GM21367 (cell line): Measurements from ENCODE around the gene CEP95.
"Not testable (repeated sequence)": the region's sequence is repeated elsewhere in the genome, so short reads cannot be mapped to it uniquely, and the experiment has no call there.

ENCODE experiments used
- ATAC-seq: cut with Tn5 transposase; IDR thresholded peaks from one replicate; pipeline ENCODE4 v1.9.1; 2021; ENCODE audit not compliant: unreplicated experiment

Gene CEP95, protein sequence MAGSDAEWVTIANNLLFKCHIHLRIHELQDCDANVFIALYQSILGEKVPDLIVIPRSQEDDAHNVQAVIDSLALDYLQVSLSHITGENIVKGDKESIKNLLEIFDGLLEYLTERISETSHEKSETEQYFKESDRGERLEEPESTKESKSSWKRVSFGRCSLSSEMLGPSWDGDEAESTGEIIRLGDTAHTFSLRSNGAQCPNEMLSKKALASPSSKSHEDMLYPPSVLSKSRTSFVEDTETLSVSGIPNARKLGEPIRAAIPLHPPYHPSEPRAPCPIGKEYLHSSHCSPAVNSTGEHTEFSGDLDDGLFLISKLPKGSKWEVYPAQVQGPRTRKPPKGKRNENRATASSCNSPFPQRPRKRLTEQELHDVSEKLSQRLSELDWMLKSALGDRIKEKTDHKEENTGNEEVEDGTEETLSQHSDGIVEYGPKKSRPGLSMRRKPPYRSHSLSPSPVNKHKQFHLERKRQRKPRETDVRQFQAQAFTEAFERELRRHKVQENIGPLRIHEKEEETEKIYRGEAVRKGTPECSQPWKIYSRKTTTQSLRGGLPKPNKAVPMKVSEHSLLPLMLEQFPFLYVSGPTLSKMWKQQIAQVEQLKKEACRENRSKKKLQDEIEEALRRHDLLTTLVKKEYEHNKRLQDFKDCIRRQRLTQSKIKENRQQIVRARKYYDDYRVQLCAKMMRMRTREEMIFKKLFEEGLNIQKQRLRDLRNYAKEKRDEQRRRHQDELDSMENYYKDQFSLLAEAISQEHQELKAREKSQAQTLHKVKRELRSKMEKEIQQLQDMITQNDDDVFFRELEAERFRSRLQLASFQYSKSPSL

DNA sequence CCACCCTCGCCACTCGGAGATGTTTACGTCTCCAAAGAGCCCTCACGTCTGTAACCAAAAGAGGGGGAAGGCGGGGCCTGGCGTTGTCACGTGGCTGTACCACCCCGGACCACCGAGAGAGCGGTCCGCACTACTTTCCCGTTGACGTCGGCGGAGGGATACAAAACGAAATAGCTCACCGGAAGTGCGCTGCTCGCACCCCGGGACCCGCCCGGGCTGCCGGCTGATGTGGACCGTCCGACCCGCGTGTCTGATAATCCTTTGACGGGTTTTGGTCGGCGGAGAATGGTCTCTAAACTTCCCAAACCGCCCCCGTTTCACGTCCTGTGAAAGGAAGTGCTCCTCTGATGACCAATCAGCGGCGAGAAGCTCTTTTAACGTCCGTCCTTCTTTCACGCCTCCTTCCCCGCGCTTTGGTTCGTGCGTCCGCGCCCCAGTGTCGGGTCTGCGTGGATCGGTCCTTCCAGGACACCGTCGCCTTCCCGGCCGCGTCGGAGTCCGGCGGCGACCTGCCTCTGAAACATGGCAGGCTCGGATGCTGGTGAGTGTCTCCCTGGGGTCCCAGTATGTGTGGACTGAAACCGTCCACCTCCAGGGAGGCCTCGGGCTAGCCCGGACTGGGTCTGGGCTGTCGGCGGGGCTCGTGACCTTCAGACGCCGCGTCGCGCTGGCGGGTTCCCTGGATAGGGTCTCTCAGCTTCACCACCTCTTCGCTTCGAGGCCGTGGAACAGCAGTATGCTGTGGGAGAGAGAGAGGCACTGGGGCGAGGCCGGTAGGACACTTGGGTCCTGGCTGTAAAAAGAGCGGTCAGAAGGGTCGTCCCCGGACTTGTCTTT, at the start of gene CEP95:
Gene CEP95, plus strand, starts transcription at position 402 of the 837 bp plus-strand sequence. Its CDS starts 121 bp downstream, at position 523.
- ATAC-seq: peak; percentile 39

DNA sequence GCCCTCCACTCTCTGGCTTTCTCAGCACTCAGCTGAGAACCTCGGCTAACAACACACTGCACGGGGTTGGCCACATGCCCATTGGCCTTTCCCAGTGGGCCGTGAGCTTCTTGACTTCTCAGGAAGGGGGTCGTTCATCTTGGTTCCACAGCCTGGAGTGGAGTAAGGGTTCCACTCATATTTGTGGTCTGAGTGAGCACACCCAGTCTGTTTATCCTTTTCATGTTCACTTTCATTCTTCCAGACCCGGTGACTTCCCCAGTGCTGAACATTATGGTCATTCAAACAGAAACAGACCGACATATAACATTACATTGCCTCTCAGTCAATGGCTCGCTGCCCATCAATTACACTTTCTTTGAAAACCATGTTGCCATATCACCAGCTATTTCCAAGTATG, 49.6 kb upstream of the CEP95 start:
- ATAC-seq: no peak

DNA sequence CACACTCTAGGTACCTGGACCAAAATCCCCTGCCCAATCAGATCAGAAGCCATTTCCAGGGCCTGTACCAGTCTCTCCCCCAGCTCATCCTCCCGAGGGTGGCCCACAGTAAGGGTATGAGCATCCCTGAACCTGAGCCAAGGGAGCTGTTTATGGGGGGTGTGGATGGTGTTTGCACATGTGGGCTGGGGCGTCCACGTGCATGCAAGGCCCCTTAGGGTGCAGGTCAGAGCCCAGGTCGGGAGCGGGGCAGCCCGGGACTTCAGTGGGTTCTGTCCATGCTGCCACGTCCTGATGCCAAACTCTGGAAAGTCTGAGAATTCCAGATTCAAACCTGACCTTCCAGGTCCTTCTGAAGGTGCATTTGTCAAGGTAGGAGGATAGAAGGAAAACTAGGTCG, 48.0 kb upstream of the CEP95 start:
- ATAC-seq: no peak

DNA sequence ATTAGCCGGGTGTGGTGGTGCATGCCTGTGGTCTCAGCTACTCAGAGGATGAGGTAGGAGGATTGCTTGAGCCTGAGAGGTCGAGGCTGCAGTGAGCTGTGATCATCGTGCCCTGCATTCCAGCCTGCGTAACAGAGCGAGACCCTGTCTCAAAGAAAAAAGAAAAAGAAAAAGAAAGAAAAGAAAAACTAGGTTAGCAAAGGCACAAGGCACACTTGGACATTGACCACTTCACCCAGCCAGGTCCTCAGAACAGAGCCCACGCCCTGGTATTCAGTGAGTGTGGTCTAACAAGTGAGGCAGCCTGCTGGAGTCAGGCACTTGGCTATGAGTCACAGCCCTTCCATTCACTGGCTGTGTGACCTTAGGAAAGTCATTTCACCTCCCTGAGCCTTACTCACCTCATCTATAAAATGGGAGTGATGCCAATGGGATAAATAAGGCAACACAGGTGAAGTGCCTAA, 47.5 kb upstream of the CEP95 start:
- ATAC-seq: no peak

DNA sequence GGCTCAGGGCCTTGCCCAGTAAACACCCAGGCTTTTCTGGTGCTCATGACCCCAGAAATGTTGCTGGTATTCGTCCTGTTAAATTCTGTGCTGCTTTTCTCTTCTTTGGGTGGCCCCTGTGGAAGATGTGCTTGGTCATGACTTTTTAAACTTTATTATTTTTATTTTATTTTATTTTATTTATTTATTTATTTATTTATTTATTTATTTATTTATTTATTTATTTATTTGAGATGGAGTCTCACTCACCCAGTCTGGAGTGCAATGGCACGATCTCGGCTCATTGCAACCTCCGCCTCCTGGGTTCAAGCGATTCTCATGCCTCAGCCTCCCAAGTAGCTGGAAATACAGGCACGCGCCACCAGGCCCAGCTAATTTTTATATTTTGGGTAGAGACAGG, 47.0 kb upstream of the CEP95 start:
- not testable (repeated sequence) for ATAC-seq

DNA sequence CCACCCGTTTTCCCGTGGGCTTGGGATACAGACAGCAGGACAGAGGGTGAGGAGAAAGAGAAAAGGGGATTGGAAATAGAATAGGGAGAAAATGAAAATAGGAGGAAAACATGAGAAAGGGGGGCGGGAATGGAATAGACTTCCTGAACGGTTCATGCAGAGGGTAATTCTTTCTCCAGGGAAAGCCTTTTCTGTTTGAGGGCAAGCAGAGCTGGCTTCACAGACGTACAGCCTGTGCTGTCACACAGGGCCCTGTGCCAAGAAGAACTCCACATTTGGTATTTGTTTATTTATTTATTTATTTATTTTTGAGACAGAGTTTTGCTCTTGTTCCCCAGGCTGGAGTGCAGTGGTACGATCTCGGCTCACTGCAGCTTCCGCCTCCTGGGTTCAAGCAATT, 45.8 kb upstream of the CEP95 start:
- no peak for ATAC-seq

DNA sequence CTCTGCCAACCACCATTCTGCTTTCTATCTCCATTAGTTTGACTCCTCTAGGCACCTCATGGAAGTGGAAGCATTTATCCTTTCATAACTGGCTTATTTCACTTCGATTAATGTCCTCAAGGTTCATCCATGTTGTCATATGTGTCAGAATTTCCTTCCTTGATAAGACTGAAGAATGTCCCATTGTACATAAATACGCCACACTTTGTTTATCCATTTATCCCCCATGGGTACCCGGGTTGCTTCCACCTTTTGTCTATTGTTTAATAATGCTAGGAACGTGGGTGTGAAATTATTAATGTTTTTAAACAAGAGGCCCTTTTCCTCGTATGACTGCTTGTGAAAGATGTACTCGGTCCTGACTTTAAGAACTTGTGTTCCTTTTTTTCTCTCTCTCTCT, 45.0 kb upstream of the CEP95 start:
- no peak for ATAC-seq

DNA sequence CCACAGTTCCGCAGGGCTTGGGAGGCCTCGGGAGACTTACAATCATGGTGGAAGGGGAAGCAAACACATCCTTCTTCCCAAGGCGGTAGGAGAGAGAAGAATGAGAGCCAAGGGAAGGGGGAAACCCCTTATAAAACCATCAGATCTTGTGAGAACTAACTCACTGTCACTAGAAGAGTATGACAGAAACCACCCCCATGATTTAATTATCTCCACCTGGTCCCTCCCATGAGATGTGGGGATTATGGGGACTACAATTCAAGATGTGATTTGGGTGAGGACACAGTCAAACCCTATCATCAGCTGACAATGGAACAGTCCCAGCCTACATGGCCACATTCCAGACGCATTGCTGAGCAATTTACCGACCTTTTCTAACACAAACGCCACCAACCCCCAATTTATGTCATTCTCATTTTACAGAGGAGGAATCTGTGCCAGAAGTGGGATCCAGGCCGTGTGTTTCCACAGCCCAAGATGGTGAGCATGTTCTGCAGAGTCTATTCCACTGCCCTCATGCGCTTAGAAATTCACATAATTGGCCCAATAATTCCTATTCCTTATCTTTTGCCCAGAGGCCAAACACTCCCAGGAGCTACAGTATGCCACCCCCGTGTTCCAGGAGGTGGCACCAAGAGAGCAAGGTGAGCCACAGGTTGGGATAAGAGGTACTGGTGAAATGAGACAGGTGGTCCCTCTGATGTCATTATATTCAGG, 40.6 kb upstream of the CEP95 start:
- ATAC-seq: no peak

DNA sequence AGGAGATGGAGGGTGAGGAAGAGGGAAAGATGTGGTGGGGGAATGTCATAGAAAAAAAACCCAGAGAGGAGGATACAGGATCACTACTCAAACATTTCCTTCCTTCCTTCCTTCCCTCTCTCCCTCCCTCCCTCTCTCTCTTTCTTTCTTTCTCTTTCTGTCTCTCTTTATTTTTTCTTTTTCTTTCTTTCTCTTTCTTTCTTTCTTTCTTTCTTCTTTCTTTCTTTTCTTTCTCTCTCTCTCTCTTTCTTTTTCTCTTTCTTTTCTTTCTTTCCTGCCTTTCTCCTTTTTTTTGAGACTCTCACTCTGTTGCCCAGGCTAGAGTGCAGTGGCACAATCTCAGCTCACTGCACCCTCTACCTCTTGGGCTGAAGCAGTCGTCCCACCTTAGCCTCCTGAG, 39.9 kb upstream of the CEP95 start:
- not testable (repeated sequence) for ATAC-seq

DNA sequence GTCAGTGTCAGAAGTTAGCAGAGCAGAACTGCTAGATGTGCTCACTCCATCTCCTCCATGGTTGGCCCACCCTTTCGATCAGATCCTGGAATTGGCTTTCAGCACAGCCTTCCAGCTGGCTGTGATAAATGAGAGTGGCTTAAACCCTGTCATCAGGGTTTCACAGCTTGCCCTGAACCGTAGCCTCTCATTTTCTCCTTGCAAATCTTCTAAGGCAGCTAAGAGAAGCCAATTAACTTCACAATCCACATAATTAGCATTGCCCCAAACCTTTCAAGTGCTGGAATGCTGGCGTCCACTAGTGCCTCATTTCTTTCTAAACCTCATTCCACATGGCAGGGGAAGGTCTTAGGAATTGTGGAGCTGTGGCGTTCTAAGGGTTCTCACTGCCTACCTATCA, 36.2 kb upstream of the CEP95 start:
- ATAC-seq: no peak

DNA sequence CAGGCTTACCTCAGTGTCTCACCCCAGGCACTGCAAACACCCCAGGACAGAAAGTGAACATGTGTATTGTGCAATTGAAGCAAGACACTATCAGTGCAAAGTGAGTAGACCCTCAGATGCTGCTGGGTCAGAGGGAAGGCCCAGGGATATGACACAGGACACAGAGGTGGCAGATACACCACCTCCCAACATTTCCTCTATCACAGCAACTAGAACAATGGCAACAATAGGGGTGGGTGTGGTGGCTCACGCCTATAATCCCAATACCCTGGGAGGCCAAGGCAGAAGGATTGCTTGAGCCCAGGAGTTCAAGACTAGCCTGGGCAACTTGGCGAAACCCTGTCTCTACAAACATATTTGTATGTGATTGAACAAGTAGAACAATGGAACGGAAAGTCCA, 35.3 kb upstream of the CEP95 start:
- ATAC-seq: no peak

DNA sequence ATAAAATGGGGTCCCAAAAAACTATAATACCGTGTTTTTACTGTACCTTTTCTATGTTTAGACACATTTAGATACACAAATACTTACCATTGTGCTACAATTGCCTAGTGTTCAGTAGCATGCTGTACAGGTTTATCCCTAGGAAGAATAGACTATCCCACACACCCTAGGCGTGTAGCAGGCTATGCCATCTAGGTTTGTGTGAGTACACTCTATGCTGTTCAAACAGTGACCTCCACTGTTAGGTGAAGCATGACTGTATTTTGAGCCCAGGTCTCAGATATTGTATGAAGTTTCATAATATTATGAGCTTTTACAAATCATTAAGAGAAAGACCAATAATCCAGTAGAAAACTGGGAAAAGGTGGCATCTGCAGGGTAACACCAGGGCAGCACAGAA, 34.2 kb upstream of the CEP95 start:
- ATAC-seq: no peak

DNA sequence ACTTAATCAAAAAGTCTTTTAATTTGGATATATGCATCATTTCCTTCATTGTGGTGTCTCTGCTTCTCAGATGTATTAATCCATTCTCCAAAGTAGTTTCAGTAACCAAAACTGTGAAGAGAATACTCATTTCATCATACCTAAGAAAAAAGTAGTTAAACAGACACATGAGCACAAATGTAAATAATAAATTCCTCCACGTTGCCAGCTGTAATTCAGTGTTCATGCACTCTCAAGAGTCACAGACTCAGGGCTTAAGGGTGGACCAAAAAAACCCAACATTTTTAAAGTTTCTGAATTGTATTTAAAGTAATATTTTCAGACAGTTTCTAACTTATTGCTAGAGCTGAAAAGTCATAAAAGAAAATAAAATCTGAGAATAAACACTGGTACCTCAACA, 28.9 kb upstream of the CEP95 start:
- no peak for ATAC-seq

DNA sequence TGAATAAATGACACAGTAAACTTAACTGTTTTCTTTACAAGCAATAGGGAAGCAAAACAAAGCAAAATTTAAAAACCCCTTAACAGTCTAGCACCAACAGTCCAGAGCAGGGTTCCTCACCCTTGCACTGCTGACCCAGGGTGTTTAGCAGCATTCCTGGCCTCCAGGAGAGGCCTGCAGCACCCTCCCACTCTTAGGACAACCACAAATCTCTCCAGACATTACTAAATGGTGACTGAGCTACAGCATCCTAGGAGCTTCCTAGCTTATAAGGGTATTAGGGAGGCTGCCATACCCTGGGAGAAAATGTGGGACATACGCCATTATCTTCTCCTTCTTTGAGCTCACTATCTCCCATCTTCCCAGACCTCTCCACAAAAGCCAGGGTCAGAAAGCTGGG, 25.8 kb upstream of the CEP95 start:
- ATAC-seq: no peak

DNA sequence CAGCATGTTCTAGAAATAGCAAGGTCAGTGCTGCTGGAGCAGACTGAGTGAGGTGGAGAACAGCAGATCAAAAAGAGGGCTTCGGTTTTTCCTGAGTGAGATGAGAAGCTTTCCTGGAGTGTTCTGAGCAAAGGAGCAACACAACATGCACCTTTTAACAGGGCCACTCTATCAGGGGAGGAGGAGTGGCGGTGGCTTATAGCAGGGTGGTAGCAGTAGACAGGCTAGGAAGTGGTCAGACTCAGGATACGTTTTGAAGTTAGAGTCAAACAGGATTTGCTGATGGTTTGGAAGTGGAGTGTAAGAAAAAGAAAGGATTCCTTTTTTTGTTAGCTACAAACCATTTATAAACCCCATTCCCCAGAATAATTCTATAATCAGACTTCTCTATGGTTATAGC, 22.4 kb upstream of the CEP95 start:
- ATAC-seq: no peak

DNA sequence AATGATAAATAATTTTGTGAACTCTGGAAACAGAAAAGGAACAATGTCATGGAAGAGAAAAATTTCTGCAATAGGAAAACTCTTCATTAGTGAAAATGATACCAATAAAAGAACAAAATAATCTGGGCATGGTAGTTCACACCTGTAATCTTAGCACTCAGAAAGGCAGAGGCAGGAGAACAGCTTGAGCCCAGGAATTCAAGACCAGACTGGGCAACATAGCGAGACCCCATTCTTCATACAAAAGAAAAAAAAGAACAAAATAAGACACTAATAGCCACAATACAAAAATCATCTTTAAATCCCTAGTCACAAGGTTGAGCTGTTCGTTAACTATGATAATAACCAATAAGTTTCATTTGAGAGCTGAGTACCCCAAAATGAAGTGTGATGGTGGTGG, 18.5 kb upstream of the CEP95 start:
- no peak for ATAC-seq

DNA sequence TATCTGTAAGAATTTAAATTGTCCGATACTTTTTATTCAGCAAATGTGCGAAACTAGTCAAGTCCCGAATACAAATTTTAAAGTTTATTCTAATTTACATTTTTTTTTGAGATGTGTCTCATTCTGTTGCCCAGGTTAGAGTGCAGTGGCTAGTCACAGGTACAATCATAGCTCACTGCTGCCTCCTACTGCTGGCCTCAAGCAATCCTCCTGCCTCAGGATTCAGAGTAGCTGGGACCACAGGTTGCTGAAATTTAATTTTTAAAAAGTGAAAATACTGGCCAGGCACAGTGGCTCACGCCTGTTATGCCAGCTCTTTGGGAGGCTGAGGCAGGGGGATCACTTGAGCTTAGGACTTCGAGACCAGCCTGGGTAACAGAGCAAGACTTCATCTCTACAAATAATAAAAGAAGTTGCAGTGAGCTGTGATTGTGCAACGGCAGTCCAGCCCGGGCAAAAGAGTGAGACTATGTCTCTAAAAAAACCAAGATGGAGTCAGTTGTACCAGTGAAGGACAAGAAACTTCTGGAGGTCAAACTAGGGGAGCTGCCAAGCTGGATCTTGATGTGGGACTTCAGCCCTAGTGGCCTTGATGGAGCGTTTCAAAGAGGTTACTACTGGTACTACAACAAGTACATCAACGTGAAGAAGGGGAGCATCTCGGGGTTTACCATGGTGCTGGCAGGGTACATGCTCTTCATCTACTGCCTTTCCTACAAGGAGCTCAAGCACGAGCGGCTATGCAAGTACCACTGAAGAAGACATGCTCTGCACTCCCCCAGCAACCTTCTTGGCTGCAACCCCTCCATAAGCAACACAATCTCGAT, 15.5 kb upstream of the CEP95 start:
- ATAC-seq: no peak

DNA sequence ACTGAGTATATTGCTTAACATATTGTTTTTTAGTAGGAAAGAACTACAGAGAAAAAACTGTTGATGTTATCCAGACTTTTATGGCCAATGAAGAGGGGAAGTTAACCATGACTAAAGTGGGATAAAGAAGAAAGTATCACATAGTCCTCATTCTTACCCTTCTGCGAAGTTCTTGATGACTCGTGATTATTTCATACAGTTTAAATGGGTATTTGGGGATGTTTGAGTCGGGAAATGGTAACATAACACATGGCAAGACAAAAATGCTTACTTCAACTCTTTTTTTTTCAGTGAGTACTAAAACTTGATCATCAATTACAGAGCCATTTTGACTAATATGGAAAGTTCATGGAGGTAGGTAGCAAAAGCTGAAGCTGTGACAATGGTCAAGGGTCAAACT, 14.8 kb upstream of the CEP95 start:
- ATAC-seq: no peak

DNA sequence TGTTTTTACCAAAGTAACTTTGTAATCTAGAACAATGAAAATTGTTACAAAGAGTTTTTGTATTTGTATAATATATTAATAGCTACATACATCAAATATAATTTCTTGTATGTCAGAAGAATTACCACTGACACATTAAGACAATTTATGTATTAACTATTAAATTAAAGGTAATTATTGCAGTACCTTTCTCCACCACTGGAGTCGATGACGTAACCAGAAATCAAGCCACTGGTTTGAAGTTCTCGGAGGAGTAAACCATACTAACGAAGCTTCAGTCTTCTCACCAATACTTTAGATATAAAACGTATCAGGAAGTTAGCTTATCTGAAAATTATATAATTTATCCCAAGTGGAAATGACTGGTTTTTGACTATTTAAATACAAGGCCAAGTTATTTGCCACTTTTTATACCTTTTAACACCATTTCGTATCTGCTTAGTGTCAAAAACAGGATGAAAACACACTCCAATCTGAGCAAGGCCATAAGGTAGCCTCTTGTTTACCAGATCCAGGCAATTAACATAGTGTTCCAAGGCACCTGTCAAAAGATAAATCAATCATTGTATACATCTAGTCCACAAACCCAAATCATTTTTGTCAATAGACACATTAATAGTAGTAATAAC, 14.2 kb upstream of the CEP95 start:
- ATAC-seq: no peak
